ENCODE data around the gene FBLN1.

DNA sequence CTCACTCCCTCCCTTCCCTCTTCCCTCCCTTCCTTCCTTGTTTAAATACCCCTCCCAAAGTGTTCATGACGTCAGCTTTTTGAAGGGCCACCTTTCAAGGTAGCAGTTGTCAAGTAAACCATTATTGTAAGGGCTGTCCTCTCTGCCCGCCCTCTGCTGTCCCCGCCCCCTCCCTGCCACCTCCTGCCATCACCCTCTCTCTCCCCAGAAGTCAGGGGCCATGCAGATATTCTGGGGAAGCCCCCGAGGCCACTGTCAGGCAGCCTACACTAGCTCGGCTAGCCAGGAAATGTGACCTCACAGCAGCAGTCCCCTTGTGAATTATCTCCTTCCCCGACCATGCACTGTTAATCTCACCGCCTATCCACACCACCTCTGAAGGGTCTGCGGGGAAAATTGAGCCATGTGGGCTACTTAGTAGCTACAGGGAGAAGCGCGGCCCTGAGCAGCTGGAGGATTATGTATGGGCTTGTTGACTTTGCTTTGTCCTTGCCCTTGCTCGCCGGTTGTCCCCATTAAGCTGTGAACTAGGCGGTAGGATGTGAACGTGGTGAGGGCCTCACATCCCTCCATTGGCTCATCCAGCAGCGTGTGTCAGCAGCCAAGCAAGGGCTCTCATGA lies 126.9 kb downstream of the FBLN1 start:
- TF ChIP-seq ESRRA (IDR thresholded peaks at IDR 0.05; ENCODE audit: borderline replicate concordance, low read depth) (no peak), JUN (IDR thresholded peaks at IDR 0.05; ENCODE audit: borderline replicate concordance, low read depth, low read length) (no peak), JUN (CRISPR knock-in tag; IDR thresholded peaks at IDR 0.05; ENCODE audit: borderline replicate concordance) (no peak), CEBPB (tag; IDR thresholded peaks at IDR 0.05) (no peak)
- TF ChIP-seq, protein P1, sequence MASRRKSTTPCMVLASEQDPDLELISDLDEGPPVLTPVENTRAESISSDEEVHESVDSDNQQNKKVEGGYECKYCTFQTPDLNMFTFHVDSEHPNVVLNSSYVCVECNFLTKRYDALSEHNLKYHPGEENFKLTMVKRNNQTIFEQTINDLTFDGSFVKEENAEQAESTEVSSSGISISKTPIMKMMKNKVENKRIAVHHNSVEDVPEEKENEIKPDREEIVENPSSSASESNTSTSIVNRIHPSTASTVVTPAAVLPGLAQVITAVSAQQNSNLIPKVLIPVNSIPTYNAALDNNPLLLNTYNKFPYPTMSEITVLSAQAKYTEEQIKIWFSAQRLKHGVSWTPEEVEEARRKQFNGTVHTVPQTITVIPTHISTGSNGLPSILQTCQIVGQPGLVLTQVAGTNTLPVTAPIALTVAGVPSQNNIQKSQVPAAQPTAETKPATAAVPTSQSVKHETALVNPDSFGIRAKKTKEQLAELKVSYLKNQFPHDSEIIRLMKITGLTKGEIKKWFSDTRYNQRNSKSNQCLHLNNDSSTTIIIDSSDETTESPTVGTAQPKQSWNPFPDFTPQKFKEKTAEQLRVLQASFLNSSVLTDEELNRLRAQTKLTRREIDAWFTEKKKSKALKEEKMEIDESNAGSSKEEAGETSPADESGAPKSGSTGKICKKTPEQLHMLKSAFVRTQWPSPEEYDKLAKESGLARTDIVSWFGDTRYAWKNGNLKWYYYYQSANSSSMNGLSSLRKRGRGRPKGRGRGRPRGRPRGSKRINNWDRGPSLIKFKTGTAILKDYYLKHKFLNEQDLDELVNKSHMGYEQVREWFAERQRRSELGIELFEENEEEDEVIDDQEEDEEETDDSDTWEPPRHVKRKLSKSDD (conservative IDR thresholded peaks at IDR 0.05; ENCODE audit: low read length): no peak

Measured in K562 (cell line).